ENCODE results near the gene IQSEC1. TPM values are rescaled to one million over a fixed set of nuclear protein-coding genes. Genes with fewer than 3 reads are reported as not detected.

Gene IQSEC1
- total and polyA plus RNA-seq, 9 of the 15 experiments (the other 6 are each of a cell fraction or from before 2014, with no cell fraction given): 0.56 to 39.0 (median 6.8) TPM

GRCh38 chr3:13013151-13013561 lies 60.1 kb downstream of the IQSEC1 start (continued):
- no peak for TF ChIP-seq ZNF592 (IDR thresholded peaks at IDR 0.05)
- TF ChIP-seq ZKSCAN3 (CRISPR knock-in tag; IDR thresholded peaks at IDR 0.05): no peak
- TF ChIP-seq EP300 (IDR thresholded peaks at IDR 0.05; ENCODE audit: low read length): no peak
- no peak for TF ChIP-seq ZNF232 (CRISPR knock-in tag; IDR thresholded peaks at IDR 0.05)
- TF ChIP-seq RBM14 (IDR thresholded peaks at IDR 0.05; ENCODE audit: borderline replicate concordance, insufficient read depth, low read depth, low read length): no peak
- TF ChIP-seq DNMT1 (IDR thresholded peaks at IDR 0.05): no peak
- peak; percentile 57; the same call in 1 of the 2 replicates for TF ChIP-seq SMAD4 (CRISPR knock-in tag; conservative IDR thresholded peaks at IDR 0.05)
- no peak for TF ChIP-seq CUX1 (CRISPR knock-in tag; IDR thresholded peaks at IDR 0.05)
- TF ChIP-seq MYBL2 (IDR thresholded peaks at IDR 0.05; ENCODE audit: low read depth): no peak
- no peak for TF ChIP-seq MYBL2 (CRISPR knock-in tag; IDR thresholded peaks at IDR 0.05; ENCODE audit: borderline replicate concordance)
- TF ChIP-seq CXXC5 (CRISPR knock-in tag; IDR thresholded peaks at IDR 0.05): peak; percentile 19; the same call in 1 of the 2 replicates
